GM19023 (cell line): Measurements from ENCODE around the gene BEND5.

ENCODE experiments used
- ATAC-seq: cut with Tn5 transposase; IDR thresholded peaks from one replicate; pipeline ENCODE4 v1.9.1; 2021; ENCODE audit warnings: mild to moderate bottlenecking, moderate library complexity; ENCODE audit not compliant: unreplicated experiment

The BEND5 gene

DNA sequence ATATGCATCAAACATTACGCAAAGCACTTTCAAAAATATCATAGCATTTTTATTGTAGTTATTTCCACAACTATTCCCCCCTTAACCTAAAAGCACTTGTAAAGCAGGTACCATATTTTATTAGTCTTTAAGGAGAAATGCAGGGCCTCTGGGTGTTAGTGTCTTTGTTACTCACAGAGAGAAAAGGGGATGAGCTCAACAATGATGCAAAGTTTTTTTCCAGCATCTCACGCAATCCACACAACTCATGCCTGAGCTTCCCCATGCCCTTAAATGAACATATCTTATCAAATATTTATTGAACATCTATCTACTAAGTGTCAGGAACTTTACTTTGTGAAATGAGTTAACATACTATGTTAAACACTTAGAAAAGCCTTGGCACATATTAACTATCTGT, 50.6 kb downstream of the BEND5 start:
- no peak for ATAC-seq

DNA sequence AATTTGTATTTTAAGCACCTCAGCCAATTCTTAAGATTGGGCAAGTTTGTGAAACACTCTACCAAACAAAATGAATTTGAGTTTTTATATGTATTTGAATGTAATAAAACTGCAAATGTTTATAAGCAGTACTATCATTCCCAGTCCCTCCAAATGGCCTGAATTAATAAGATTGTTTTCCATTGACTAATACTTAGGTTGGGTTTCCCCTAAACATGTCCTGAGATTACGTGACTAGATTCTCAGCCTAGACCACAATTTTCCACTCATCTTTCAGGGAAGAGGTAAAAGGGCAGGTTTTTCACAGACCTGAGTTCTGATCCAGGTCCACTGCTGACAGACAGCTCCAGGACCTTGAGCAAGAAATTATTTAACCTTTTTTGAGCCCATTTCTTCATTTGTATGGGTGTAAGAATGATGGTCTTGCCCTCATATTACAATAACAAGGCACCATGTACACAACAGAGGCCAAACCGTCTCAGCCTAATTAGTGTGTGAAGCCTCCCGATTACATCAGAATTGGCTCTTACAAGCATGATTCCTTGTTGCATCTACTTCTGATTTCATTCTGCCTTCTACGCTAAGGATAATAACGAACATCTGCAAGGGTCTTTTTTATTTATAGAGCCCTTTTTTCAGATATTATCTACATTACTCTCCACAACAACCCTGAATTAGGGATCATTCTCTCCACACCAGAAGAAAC, 51.2 kb downstream of the BEND5 start:
- ATAC-seq = no peak

DNA sequence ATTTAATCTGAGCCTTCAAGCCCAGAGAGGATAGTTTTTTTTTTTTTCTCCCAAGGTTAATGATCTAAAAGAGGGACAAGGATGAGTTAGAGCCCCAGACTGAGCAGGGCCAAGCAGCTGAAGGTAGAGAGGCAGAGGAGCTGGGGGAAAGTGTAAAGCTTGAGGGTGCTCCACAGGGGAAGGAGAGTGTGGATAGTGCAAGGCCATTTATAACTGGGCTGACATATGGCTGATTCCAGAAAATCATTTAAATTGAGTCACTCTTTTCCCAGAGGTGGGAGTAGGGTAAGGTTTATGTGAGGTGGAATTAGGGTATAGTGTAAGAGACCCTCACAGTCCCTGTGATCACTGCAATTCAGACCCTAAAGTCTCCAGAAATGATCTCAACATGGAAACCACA, 55.8 kb downstream of the BEND5 start:
- no peak for ATAC-seq

DNA sequence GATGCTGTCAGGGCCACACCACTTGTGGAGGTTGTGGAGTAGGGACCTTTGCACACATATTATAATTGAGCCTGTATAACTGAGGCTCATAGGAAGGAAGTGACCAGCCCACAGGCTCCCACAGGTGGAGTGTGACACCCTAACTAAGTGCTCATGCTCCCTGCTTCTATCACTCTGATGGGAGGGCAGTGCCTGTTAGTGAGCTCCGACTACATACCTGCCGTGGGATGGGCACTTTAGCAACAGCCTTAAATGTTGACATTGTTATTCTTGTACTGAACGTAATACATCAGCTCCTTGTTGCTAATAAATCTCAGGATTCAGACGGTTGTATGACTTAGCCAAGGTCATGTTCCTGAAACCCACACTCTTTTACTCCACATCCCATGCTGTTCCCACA, 58.0 kb downstream of the BEND5 start:
- ATAC-seq = no peak

DNA sequence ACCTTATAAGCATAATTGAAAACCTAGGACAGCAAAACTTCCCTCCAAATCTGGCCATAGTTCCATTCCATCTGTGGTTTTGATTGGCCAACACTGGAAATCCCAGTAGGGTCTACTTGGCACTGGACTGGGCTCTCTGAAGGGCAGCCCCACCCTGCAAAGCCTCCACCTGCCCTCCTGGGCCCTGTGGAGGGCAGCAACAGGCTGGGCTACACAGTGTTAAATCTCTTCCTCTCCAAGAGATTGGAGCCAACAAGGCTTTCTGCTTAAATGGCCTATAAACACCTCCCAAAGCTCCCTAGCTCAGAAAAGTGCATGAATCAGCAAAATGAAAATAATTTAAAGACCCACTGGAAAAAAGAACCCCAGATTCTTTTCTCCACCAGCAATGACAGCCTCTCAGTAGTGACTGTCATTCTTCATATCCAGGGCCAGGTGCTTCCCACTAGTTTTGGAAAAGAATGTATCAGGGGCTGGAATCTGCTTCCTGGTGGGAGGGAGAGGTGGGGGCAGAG, 58.5 kb downstream of the BEND5 start:
- ATAC-seq = no peak

DNA sequence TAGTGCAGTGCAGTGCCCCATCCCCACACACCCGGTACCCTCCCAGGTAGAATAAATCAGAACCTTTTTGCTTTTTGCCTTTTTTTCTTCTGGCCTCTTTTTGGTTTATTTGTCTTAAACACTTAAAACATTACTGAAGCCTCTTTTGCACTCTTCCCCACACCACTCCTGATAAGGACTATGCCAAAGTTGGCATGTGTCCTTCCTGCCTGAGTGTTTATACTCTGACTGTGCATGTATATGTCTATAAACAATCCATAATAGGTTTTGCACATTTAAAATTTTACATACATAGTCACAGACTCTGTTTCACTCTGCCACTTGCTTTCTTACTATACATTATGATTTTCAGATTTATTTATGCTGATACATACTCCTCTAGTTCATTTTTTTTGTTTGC, 59.6 kb downstream of the BEND5 start:
- ATAC-seq = no peak

DNA sequence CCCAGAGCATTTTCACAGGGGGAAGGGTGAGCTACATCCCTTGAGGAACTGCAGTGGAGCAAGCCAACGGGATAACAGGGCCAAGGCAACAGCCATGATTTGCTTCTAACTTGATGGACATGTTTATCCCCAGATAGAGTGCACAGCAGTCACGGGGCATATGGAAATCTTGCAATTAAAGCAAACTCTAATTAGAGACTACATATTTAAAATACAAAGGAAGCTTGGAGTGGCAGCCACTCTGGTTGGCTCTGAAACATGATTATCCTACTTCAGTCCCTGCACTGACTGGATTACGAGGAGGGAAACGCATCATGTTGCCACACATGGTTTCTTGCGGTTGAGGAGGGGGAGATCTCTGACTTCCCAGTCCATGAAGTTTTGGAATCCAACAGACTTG, 60.8 kb downstream of the BEND5 start:
- no peak for ATAC-seq

DNA sequence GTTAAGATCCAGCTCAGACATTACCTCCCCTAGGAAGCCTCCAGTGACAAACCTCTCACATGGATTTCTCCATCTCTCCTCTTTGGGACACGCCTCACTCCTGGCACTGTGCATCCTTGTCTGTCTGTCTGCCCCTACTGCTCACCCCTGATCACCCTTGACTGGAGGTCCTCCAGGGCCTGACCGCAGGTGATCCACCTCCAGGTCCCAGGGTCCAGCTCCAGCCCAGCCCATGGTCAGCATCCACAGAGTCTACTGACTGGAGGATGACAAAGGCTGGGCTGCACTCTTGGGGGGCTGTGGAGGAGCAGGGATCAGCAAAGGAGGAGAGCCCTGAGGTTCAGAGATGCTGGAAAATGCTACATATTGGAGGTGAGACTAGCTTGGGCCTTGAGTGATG, 65.8 kb downstream of the BEND5 start:
- no peak for ATAC-seq

DNA sequence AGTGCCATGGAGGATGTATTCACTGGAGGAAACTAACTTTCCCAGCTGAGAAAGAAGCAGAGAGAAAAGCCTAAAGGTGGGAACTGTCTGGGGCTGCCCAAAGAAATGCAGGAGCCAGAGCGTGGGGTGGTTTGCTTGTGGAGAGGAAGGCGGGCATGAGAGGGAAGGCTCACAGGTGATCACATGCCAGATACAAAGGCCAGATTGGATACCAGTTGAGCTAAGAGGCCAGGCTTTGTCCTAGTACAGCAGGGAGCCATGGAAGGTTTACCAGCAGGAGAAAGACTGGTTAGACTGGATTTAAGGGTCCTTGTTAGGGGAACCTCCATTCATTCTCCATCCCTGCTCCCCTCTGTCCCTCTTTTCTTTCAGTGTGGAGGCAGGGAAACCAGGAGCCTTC, 66.4 kb downstream of the BEND5 start:
- no peak for ATAC-seq

DNA sequence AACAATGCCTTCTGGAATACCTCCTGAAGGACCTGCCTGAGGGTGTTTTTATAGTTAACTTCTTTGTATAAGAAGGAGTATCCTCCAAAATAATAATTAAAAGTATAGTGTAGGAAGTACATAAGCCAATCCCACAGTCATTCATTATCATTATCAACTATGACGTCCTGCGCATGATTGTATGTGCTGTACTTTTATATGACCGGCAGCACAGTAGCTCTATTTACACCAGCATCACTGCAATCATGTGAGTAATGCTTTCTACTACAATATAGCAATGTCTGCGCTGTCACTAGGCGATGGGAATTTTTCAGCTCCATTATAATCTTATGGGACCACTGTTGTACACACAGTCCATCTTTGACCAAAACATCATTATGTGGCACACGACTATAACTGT, 72.0 kb downstream of the BEND5 start:
- ATAC-seq = no peak

DNA sequence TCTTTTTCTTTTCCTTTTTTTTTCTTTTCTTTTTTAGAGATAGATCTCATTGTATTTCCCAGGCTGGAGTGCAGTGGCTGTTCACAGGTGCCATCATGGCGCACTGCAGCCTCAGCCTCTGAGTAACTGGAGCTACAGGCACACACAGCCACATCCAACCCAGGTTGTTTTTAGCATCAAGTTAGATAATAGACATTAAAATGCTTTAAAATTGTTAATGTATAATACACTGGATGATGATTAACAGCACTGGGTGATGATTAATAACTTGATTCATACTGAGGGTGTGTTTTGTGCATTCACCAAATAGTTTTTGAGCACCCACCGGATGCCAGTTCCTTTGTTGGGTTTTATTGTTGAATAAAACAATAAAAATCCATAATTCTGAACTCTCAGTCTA, 75.2 kb downstream of the BEND5 start:
- ATAC-seq = no peak

DNA sequence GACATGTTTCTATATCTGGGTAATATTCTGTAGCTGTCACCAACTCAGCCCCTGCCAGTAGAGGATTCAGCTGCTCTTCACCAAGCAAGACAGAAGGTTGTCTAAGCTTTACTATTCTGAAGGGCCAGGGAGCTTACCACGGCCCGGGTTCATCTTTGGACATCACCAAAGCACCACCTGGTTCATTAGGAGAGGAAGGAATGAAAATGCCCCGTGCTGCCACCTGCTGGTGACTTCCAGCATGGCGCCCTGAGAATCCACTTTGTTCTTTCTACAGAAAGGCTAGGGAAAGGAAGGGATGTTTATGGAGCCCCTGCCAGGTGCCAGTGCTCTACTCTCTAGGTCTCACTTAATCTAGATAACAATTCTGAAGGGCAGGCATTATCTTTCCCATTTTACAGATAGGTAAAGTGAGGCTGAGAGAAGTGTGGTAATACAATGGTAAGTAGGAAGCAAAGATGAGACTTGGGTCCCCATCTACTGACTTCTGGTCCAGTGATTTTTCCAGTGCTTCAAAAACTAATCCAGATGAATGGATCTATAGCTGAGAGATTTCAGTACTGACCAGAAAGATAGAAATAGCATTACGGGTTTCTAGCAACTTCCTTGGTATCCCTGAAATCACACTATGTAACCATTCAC, 79.5 kb downstream of the BEND5 start:
- peak; percentile 72 for ATAC-seq

DNA sequence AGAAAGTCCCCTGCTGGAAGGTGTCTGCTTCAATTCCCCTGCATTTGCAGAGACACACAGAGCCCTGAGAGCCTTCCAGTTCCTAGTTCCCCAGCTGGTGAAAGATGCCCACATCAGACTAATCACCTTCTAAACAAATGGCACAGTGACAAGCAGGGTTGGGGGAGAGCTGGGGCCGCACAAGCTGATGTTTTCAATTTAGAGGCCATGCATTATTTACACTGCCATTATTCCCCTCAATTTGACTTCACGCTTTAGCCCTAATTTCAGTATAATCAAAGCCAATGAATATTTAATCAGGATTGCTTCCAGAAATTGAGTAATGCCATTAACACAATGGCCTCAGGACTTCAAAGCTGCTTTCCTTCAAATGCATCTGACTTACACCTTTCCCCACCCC, 81.5 kb downstream of the BEND5 start:
- ATAC-seq = no peak

DNA sequence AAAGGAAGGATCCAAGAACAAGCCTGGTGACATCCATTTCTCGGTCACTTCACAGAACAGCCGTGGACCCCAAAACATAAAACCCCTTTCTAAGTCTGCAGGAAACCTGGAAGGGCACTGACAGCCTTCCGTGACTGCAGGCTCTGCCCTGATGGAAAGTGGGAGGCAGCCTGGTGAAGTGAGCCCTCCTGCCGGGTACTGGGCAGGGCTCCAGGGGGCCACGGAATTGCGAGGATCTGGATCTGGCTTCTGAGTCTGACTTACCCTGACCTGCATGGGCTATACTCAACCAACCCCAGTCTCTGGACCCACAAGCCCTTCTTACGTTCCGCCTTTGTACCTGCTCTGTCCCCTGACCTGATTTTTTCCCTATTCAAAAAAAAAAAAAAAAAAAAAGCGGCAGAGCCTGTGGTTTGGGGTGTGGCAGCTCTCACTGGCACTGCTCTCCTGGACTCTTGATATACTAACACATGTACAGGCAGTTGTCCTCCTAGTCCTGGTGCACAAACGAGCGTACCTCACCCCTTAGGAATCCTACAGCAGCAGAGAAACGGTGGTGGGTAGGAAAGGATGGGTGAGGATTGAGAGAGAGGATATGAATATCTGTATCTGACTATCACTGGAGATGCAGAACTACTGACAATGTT, 82.9 kb downstream of the BEND5 start:
- ATAC-seq = no peak

DNA sequence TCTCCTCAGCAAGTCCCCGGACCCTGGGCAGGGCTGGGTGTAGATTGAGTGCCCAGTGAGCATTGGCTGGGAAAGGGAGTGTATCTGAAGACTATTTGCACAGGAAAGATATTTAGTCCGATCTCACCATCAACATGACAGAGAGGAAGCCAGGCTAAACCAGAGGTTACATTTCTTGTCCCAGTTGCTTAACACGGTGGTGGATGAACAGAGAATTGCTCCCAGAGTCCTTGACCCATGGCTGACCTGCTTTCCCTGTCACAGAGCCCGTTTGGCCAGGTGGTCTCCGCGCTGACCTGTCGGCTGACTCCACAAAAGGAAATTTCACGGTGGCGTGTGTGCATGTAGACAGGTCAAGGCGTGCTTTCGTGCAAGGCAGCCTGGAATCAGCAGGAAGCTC, 83.5 kb downstream of the BEND5 start:
- ATAC-seq = no peak

DNA sequence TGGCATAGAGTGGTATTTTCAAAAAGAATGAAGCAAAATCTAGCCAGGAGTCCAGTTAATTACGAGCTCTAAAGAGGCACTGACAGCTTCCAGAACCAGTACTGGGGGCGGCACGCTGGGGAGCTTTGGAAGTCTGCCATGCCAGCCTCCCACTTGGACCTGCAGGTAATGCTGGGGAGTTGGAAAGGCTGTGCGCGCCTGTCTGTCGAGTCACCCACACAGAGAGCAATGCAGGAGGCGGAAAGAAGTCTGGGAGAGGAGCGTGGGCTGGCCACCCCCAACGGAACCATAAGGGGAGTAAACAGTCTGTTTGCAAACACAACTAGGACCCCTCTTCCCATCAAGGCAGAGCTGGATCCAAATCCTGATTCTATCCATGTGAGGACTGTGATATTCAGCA, 84.5 kb downstream of the BEND5 start:
- no peak for ATAC-seq

DNA sequence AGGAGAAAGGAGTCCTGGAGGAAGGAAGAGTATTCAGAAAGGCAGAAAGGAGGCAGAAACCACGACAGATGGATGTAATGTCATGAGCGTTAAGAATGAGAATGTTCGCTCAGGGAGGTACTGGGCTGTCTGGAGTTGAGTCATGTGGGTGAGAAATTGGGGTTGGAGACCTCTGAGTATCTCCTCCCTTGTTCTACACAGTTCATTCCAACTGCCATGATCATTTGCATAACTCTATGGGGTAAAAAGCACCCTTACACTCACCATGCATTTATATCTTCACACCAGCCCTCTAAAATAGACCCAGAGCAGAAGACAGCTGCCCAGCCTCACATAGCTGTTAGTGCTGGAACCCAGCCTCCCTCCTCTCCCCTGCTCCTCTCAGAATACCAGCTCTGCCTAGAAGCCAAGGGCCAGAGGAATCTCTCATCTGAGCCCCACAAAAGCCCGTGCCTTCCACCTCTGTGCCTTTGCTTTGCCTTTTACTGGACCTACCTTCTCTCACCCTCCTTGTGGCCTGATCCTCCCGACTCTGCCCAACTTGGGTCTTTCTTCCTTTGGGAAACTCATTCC, 85.2 kb downstream of the BEND5 start:
- peak; percentile 57 for ATAC-seq

DNA sequence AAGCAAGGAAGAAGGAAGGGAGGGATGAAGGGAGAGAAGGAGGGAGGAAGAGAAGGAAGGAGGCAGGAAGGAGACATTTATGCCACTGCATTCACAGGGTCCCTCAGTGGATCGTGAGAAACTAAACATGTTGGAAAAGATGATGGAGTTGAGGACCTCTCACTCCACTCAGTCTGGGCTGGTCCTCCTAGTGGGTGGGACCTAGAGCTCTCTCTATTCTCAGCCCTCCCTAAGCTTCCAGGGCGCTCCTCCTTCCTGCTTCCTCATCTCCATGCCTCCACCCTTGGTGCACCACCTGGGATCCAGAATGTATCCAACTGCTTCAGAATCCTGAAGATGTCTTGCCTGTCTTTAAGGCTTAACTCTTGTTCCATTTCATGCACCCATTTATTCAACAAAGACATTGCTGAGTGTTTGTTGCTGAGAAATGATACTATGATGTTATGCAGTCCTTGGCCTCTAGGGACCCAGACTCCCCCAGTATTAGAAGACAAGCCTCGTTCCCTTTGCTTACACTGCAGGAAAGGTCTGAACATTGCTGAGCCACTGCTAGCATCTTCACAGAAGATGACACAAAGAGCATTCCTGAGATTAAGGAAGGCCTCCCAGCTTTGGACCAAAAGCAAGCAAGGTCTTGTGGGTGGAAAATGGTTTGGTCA, 88.5 kb downstream of the BEND5 start:
- ATAC-seq = peak; percentile 55

DNA sequence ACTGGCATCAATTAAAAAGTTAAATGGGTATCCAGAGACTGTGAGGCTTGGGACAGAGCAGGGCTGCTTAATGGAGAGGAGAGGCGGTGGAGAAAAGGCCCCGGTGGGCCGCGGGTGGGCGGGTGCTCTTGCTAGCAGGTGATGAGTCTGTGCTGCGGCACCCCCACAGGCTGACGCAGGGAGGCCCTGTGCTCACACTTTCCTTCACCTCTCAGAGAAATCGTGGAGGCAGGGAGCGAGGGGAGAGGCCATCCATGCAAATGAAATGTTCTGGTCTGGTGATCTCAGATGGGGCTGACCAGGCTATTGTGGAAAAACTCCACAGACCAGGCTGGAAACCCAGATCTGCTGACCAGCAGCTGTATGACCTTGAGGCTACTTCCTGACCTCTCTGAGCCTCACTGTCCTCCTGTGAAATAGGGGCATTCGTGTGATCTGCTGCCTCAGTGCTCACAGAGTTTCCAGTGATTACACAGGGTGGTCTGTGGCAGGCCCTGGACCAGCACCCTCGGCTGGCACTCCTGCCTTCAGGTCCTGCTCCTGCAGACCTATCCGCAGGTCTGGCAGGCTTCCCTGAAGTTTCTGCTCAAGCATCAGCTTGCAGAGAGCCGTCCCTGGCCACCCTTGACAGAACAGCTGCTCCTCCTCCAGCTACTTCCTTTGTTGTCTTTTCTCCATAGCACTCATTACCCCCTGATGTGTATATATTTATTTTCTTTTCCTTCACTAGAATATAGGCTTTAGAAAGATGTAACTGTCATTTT, 89.2 kb downstream of the BEND5 start:
- ATAC-seq = no peak

DNA sequence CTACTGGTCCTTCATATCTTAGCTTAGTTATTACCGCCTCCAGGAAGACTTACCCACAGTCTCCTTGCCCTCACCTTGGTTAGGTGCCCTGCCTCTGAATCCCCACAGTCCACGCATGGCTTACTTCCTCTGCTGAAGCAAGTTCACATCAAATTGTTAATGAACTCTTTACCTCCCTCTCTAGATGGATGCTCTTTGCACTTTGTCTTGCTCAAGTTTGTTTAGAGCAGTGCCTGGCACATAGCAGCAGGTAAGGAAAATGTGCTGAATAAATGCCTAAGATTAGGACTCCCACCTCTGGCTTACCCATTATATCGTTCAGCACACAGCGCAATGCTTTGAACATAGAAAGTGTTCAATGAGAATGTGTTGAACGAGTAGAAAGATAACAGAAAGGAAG, 90.5 kb downstream of the BEND5 start:
- no peak for ATAC-seq

DNA sequence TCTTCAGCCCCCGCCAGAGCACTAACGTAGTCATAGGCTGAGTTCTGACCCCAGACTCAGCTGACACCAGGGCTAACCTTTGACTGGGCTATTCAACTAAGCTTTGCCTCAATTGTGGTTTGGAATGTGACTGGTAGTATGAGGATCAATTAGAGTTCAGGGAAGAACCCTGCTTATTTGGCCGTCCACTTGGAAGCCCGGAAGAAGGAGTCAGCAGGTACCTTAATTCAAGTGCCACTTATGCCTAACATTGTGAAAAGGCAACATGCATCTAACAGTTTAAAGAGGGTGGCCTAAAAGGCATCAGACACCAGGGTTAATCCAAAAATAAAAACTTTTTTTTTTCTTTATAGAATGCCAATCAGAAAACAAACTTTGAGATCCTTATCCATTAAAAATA, 92.3 kb downstream of the BEND5 start:
- ATAC-seq = no peak
